K562 (cell line): ENCODE data around the gene LRP2BP. TPM values are rescaled to one million over a fixed set of nuclear protein-coding genes. Genes with fewer than 3 reads are reported as not detected.

Source experiments
- CSDE1 ChIP-seq, 2 experiments: fragments of 450-650 bp; IDR thresholded peaks; 2 replicates each; pipeline ENCODE4 v1.6.1; 2016; ENCODE audit warnings: mild to moderate bottlenecking in 1 of 2
- HDAC3 ChIP-seq: fragments of 450-650 bp; IDR thresholded peaks from 2 replicates; pipeline ENCODE4 v1.6.1; 2018; ENCODE audit warnings: borderline replicate concordance, mild to moderate bottlenecking, moderate library complexity; ENCODE audit not compliant: partially characterized antibody
- ILF3 ChIP-seq: fragments of 450-650 bp; IDR thresholded peaks from 2 replicates; pipeline ENCODE4 v1.6.1; 2018; ENCODE audit warnings: antibody characterized with exemption, mild to moderate bottlenecking, moderate library complexity, borderline replicate concordance
- KAT2B ChIP-seq: IDR thresholded peaks from one replicate; pipeline ENCODE4 v1.6.1; 2012; ENCODE audit warnings: low read depth, mild to moderate bottlenecking, control low read depth, inconsistent platforms, low read length, moderate library complexity
- KHSRP ChIP-seq: fragments of 450-650 bp; IDR thresholded peaks from 2 replicates; pipeline ENCODE4 v1.6.1; 2017
- NR2C1 ChIP-seq, 2 experiments: fragments of 450-650 bp; IDR thresholded peaks; 2 replicates each; pipeline ENCODE4 v1.6.1; 2017; ENCODE audit warnings: mild to moderate bottlenecking in 2 of 2, antibody characterized with exemption in 1 of 2, inconsistent platforms in 1 of 2, missing compliant biosample characterization in 1 of 2, missing genetic modification characterization in 1 of 2
- PHB2 ChIP-seq: fragments of 450-650 bp; IDR thresholded peaks from 2 replicates; pipeline ENCODE4 v1.6.1; 2017; ENCODE audit warnings: low read depth
- POLR2AphosphoS5 ChIP-seq: IDR thresholded peaks from 2 replicates; pipeline ENCODE4 v1.6.1; 2011; ENCODE audit warnings: mild to moderate bottlenecking, low read depth, low read length, moderate library complexity; ENCODE audit not compliant: control insufficient read depth, insufficient read depth
- PTBP1 ChIP-seq: fragments of 200-400 bp; formaldehyde crosslinking; IDR thresholded peaks from 2 replicates; pipeline ENCODE4 v1.6.1; 2017; ENCODE audit warnings: low read depth, low read length
- RBM15 ChIP-seq: fragments of 200-400 bp; formaldehyde crosslinking; IDR thresholded peaks from 2 replicates; pipeline ENCODE4 v1.6.1; 2018; ENCODE audit warnings: mild to moderate bottlenecking, low read length, moderate library complexity; ENCODE audit not compliant: insufficient read depth
- SMARCB1 ChIP-seq: IDR thresholded peaks from 2 replicates; pipeline ENCODE4 v1.6.1; 2011; ENCODE audit warnings: improper control_type of control experiment, low read depth; ENCODE audit not compliant: insufficient read length
- SMARCE1 ChIP-seq: fragments of 450-650 bp; IDR thresholded peaks from 2 replicates; pipeline ENCODE4 v1.7.1; 2016; ENCODE audit warnings: mild to moderate bottlenecking
- TAF9B ChIP-seq: fragments of 450-650 bp; IDR thresholded peaks from 2 replicates; pipeline ENCODE4 v1.6.1; 2018; ENCODE audit warnings: mild to moderate bottlenecking; ENCODE audit not compliant: partially characterized antibody
- WHSC1 ChIP-seq: IDR thresholded peaks from one replicate; pipeline ENCODE4 v1.6.1; 2012; ENCODE audit warnings: low read length, control low read depth, inconsistent platforms
- ZNF121 ChIP-seq: sonication (generic); formaldehyde crosslinking; conservative IDR thresholded peaks from 2 replicates; pipeline ENCODE4 v1.8.0; 2022; ENCODE audit warnings: missing genetic modification reagents
- ZNF174 ChIP-seq: fragments of 250-450 bp; sonication (Bioruptor Pico); IDR thresholded peaks from 2 replicates; pipeline ENCODE4 v1.4.0; 2020; ENCODE audit warnings: mild to moderate bottlenecking
- ZNF274 ChIP-seq: IDR thresholded peaks from 2 replicates; pipeline ENCODE4 v1.6.1; 2011; ENCODE audit warnings: low read depth, mild to moderate bottlenecking, low read length, moderate library complexity, borderline replicate concordance
- polyA plus RNA-seq, 8 experiments: library from polyadenylated mRNA; depleted of rRNA in 4 of 8; stranded (reverse) in 5 of 8; unstranded in 3 of 8; fragments of >200 nt; fragmentation: Nextera tagmentation in 2 of 8; fragmentation: Illumina TruSeq in 1 of 8; extraction: Ambion mirVana in 2 of 8; extraction: Trizol in 1 of 8; gene quantifications; 2 replicates each; pipeline versions ENCODE4 v1.2.1 to v1.2.3, GENCODE V29; 2011 to 2014; ENCODE audit warnings: inconsistent platforms in 1 of 8, missing spikeins in 1 of 8
- total RNA-seq, 7 experiments: library from RNA; depleted of rRNA in 6 of 7; stranded (reverse); fragments of >200 nt in 6 of 7; fragmentation: Illumina TruSeq in 2 of 7; extraction: Trizol in 2 of 7; gene quantifications; 2 replicates each; pipeline versions ENCODE4 v1.2.1 to v1.2.3, GENCODE V29; 2011 to 2021; ENCODE audit warnings: low replicate concordance in 1 of 7
- TF ChIP-seq, protein P1 (sequence below), 2 experiments: fragments of 450-650 bp in 1 of 2; sonication (generic) in 1 of 2; formaldehyde crosslinking in 1 of 2; IDR thresholded peaks in 1 of 2; conservative IDR thresholded peaks in 1 of 2; 2 replicates each; pipeline versions ENCODE4 v1.6.1 to v1.8.1; 2016 to 2023; ENCODE audit warnings: mild to moderate bottlenecking in 2 of 2, moderate library complexity in 2 of 2, inconsistent platforms in 1 of 2, missing genetic modification reagents in 1 of 2
- TF ChIP-seq, protein P2 (sequence below), 2 experiments: fragments of 450-650 bp; conservative IDR thresholded peaks; 2 replicates each; pipeline ENCODE4 v1.6.1; 2017; ENCODE audit warnings: mild to moderate bottlenecking in 2 of 2, moderate library complexity in 2 of 2

LRP2BP gene
- total and polyA plus RNA-seq, 9 of the 15 experiments (the other 6 are each of a cell fraction or from before 2014, with no cell fraction given) = 0.42 to 2.1 (median 0.62) TPM

DNA sequence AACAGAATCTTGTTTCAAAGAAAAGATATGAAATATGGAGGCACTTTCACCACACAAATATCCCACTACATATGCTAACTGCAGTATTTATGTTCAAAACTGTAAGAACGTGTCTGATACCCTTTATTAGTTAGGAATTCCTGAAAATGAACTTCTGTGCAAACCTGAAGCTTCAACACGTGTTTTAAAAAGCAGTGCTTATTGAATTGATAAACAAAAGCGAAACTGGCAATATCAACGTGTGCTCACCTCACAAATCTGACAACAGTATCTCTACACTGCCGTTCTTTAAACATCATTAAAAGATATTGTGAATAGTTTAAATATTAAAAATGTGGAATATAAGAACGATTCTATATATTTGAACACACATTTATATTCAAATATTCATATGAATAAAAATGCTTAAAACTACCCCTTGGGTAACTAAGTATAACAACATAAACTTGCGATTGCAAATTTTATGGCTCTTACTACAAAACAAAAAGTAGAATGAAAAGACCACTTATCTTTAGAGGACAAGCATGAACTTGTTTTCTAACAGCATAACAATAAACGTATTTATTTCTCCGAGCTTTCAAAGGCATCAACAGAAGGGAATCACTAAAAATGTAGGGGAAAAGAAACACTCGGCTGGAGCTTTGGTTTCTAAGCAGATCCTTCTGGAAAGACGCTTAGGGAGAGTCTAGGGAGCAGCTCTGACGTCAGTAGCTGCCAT is at the start of gene LRP2BP (continued):
- TF ChIP-seq, protein P1, sequence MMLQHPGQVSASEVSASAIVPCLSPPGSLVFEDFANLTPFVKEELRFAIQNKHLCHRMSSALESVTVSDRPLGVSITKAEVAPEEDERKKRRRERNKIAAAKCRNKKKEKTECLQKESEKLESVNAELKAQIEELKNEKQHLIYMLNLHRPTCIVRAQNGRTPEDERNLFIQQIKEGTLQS (IDR thresholded peaks at IDR 0.05) = no peak; the same call in 1 of the 2 replicates
- TF ChIP-seq, protein P1 (CRISPR knock-in tag; conservative IDR thresholded peaks at IDR 0.05) = no peak
- TF ChIP-seq CSDE1 (IDR thresholded peaks at IDR 0.05) (peak in 1 of 2 experiments; percentile 22; a peak in 1 of 4 replicates), NR2C1 (IDR thresholded peaks at IDR 0.05) (no peak), NR2C1 (tag; IDR thresholded peaks at IDR 0.05) (0 out of 2 replicates have a peak, but pooled peaks have one; percentile 8), PHB2 (no peak), ZNF274 (no peak), PTBP1 (no peak), SMARCE1 (no peak), ILF3 (no peak), SMARCB1 (no peak), RBM15 (no peak), ZNF174 (no peak), POLR2AphosphoS5 (no peak), HDAC3 (peak; percentile 13), TAF9B (peak; percentile 15), ZNF121 (CRISPR knock-in tag) (no peak), WHSC1 (no peak), KHSRP (no peak), KAT2B (no peak)
- TF ChIP-seq, protein P2, sequence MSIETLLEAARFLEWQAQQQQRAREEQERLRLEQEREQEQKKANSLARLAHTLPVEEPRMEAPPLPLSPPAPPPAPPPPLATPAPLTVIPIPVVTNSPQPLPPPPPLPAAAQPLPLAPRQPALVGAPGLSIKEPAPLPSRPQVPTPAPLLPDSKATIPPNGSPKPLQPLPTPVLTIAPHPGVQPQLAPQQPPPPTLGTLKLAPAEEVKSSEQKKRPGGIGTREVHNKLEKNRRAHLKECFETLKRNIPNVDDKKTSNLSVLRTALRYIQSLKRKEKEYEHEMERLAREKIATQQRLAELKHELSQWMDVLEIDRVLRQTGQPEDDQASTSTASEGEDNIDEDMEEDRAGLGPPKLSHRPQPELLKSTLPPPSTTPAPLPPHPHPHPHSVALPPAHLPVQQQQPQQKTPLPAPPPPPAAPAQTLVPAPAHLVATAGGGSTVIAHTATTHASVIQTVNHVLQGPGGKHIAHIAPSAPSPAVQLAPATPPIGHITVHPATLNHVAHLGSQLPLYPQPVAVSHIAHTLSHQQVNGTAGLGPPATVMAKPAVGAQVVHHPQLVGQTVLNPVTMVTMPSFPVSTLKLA (conservative IDR thresholded peaks at IDR 0.05) = no peak; a peak in 2 of 4 replicates
